Endodermal cell (in vitro differentiated cells): Measurements from ENCODE around the gene DLG2. TPM values are rescaled to one million over a fixed set of nuclear protein-coding genes. Genes with fewer than 3 reads are reported as not detected.

Experiments used
- DNase-seq: peaks from one replicate; pipeline ENCODE4 v3.0.0-alpha.2; 2017
- H3K27ac ChIP-seq: 2 replicates; pipeline ENCODE4 v1.5.1; 2013; ENCODE audit warnings: mild to moderate bottlenecking, low read depth, low read length, moderate library complexity
- H3K27me3 ChIP-seq: 2 replicates; pipeline ENCODE4 v1.6.1; 2013; ENCODE audit warnings: mild to moderate bottlenecking, low read length, moderate library complexity; ENCODE audit not compliant: insufficient read depth, control insufficient read depth, poor library complexity, severe bottlenecking
- H3K36me3 ChIP-seq: 2 replicates; pipeline ENCODE4 v1.7.0; 2013; ENCODE audit warnings: mild to moderate bottlenecking, low read length, moderate library complexity; ENCODE audit not compliant: control insufficient read depth, insufficient read depth
- H3K4me1 ChIP-seq: one replicate; pipeline ENCODE4 v1.7.0; 2013; ENCODE audit warnings: low read length; ENCODE audit not compliant: control insufficient read depth, insufficient read depth
- H3K4me3 ChIP-seq: 2 replicates; pipeline ENCODE4 v1.5.1; 2013; ENCODE audit warnings: mild to moderate bottlenecking, low read length, moderate library complexity
- H3K9ac ChIP-seq: 2 replicates; pipeline ENCODE4 v1.6.1; 2013; ENCODE audit warnings: mild to moderate bottlenecking, low read length, moderate library complexity; ENCODE audit not compliant: poor library complexity, severe bottlenecking; ENCODE audit errors: extremely low read depth
- H3K9me3 ChIP-seq: 2 replicates; pipeline ENCODE4 v1.6.1; 2013; ENCODE audit warnings: mild to moderate bottlenecking, low read length, moderate library complexity; ENCODE audit not compliant: control insufficient read depth
- H3K27ac Mint-ChIP-seq: 2 replicates; pipeline ENCODE4 v1.8.0; 2020; ENCODE audit warnings: mixed read lengths
- H3K27me3 Mint-ChIP-seq: 2 replicates; pipeline ENCODE4 v1.8.0; 2021; ENCODE audit warnings: mild to moderate bottlenecking, mixed read lengths; ENCODE audit not compliant: insufficient read depth
- H3K36me3 Mint-ChIP-seq: 2 replicates; pipeline ENCODE4 v1.8.0; 2020; ENCODE audit warnings: low read depth, mixed read lengths
- H3K4me1 Mint-ChIP-seq: 2 replicates; pipeline ENCODE4 v1.8.0; 2020; ENCODE audit warnings: mixed read lengths
- H3K4me3 Mint-ChIP-seq: 2 replicates; pipeline ENCODE4 v1.8.0; 2020; ENCODE audit warnings: mild to moderate bottlenecking, moderate library complexity, mixed read lengths
- H3K9me3 Mint-ChIP-seq: 2 replicates; pipeline ENCODE4 v1.8.0; 2020; ENCODE audit warnings: mild to moderate bottlenecking, mixed read lengths
- CTCF ChIP-seq: fragments of 200-600 bp; sonication (generic); conservative IDR thresholded peaks from 2 replicates; pipeline ENCODE4 v1.5.0; 2021; ENCODE audit warnings: antibody characterized with exemption, mild to moderate bottlenecking
- WGBS, 2 experiments: methylation state at CpG; one replicate each; pipeline versions ENCODE4 v1.1.5 to v1.1.7; 2013; ENCODE audit warnings: missing lambda C conversion rate in 2 of 2, mixed read lengths in 1 of 2; ENCODE audit not compliant: insufficient coverage in 1 of 2, insufficient read length in 1 of 2; 5-methylcytosine and 5-hydroxymethylcytosine counted together
- total RNA-seq, 2 donors: library from RNA; stranded (reverse); fragmentation: NEBNext Ultra II Directional in 1 of 2; extraction: Animal tissue kit (Norgen Biotek cat#: 25700) in 1 of 2; gene quantifications; 2 replicates in 1 of 2; 3 replicates in 1 of 2; pipeline ENCODE4 v1.2.1, GENCODE V29; 2021

DLG2 gene
- total RNA-seq, 2 donors from 2014 or later: 9.6 to 10.6 TPM

- no peaks in the 10 kb centered on the region for H3K4me1 Mint-ChIP-seq
- TF ChIP-seq CTCF: no peak
- H3K4me3 Mint-ChIP-seq: no peak overlapping the region
- 89 to 94% methylated on average over 10 of the region's 10 CpGs for WGBS, 2 experiments
- DNase-seq: no peak
- H3K36me3 ChIP-seq: no peaks in the 10 kb centered on the region
- no peaks in the 10 kb centered on the region for H3K9me3 ChIP-seq
- no peaks in the 10 kb centered on the region for H3K9me3 Mint-ChIP-seq
- H3K4me1 ChIP-seq: no peaks in the 10 kb centered on the region
- no peaks in the 10 kb centered on the region for H3K27me3 Mint-ChIP-seq
- no peak overlapping the region for H3K27ac Mint-ChIP-seq
- no peaks in the 10 kb centered on the region for H3K27me3 ChIP-seq
- no peak overlapping the region for H3K27ac ChIP-seq
- no peak overlapping the region for H3K9ac ChIP-seq
- no peak overlapping the region for H3K4me3 ChIP-seq
- H3K36me3 Mint-ChIP-seq: no peaks in the 10 kb centered on the region
Measured at GRCh38 chr11:84794663-84795443, 832.3 kb downstream of the DLG2 start.

GRCh38 chr11:84793318-84793717 lies 833.8 kb downstream of the DLG2 start:
- no peak for TF ChIP-seq CTCF
- H3K4me3 Mint-ChIP-seq: no peak overlapping the region
- Histone ChIP-seq H3K36me3 (no peaks in the 10 kb centered on the region), H3K9me3 (no peaks in the 10 kb centered on the region), H3K9ac (no peak overlapping the region), H3K4me1 (no peaks in the 10 kb centered on the region), H3K4me3 (no peak overlapping the region), H3K27ac (no peak overlapping the region), H3K27me3 (no peaks in the 10 kb centered on the region)
- no peak overlapping the region for H3K27ac Mint-ChIP-seq
- no peaks in the 10 kb centered on the region for H3K27me3 Mint-ChIP-seq
- 91 to 100% methylated on average over 1 of the region's 2 CpGs for WGBS, 2 experiments
- no peaks in the 10 kb centered on the region for H3K9me3 Mint-ChIP-seq
- no peak for DNase-seq
- no peaks in the 10 kb centered on the region for H3K4me1 Mint-ChIP-seq
- no peaks in the 10 kb centered on the region for H3K36me3 Mint-ChIP-seq

- 84 to 93% methylated on average over 3 to 4 of the region's 4 CpGs for WGBS, 2 experiments
- Histone ChIP-seq H3K36me3 (no peaks in the 10 kb centered on the region), H3K9ac (no peak overlapping the region), H3K27me3 (no peaks in the 10 kb centered on the region), H3K9me3 (no peaks in the 10 kb centered on the region), H3K4me3 (no peak overlapping the region), H3K27ac (no peak overlapping the region), H3K4me1 (no peaks in the 10 kb centered on the region)
- no peaks in the 10 kb centered on the region for H3K27me3 Mint-ChIP-seq
- H3K27ac Mint-ChIP-seq: no peak overlapping the region
- H3K9me3 Mint-ChIP-seq: no peaks in the 10 kb centered on the region
- no peak for DNase-seq
- TF ChIP-seq CTCF: no peak
- H3K4me3 Mint-ChIP-seq: no peak overlapping the region
- H3K36me3 Mint-ChIP-seq: no peaks in the 10 kb centered on the region
- no peaks in the 10 kb centered on the region for H3K4me1 Mint-ChIP-seq
Measured at GRCh38 chr11:84790849-84791427, 836.2 kb downstream of the DLG2 start.
